ENCODE measurements around the gene MYOZ3.

DNA sequence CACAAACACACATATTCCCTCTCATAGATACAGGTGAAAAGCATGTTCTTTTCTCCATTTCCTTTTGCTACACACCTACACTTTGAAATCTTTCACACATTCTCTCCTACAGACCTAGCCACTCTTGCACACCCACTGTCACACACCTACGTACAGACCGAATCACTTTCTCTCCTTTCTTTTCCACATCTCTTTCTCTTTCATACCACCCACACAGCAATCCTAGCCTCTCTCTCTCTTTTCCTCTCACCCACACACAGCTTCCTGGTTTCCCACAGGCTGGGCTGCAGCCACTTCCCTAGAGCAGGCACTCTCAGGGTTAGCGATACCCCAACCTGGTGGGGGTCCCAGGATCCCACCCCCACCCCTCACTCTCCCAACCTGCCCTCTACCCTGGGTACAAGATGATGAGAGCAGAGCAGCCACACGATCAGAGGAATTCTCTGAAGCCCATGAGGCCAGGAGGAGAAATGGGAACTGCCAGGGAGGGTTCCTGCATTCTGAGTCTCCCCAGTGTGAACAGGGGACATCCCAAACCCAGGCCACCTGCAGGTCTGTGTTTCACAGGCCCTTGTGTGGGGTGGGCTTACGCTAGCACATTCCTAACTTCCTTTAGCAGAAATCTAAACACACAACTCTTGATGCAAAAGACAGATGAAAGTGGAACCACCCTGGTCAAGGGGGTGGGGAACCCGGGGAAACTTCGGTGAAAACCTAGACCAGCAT lies 37.7 kb upstream of the MYOZ3 start:
- TF ChIP-seq, protein P1, sequence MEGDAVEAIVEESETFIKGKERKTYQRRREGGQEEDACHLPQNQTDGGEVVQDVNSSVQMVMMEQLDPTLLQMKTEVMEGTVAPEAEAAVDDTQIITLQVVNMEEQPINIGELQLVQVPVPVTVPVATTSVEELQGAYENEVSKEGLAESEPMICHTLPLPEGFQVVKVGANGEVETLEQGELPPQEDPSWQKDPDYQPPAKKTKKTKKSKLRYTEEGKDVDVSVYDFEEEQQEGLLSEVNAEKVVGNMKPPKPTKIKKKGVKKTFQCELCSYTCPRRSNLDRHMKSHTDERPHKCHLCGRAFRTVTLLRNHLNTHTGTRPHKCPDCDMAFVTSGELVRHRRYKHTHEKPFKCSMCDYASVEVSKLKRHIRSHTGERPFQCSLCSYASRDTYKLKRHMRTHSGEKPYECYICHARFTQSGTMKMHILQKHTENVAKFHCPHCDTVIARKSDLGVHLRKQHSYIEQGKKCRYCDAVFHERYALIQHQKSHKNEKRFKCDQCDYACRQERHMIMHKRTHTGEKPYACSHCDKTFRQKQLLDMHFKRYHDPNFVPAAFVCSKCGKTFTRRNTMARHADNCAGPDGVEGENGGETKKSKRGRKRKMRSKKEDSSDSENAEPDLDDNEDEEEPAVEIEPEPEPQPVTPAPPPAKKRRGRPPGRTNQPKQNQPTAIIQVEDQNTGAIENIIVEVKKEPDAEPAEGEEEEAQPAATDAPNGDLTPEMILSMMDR (IDR thresholded peaks at IDR 0.05), result no peak
- no peak for TF ChIP-seq POLR2A (IDR thresholded peaks at IDR 0.05)

All from sigmoid colon (tissue), 3 donors.